Mammary epithelial cell (primary cell): Measurements from ENCODE around the gene XPR1.

Source experiments
- CTCF ChIP-seq, 2 donors: IDR thresholded peaks in 1 of 2; conservative IDR thresholded peaks in 1 of 2; 2 replicates each; pipeline ENCODE4 v1.5.1; 2011 to 2012; ENCODE audit warnings: inconsistent platforms in 2 of 2, low read length in 2 of 2, mild to moderate bottlenecking in 2 of 2, control low read depth in 1 of 2, low read depth in 1 of 2; ENCODE audit not compliant: insufficient read depth in 1 of 2; ENCODE audit errors: extremely low read depth in 1 of 2
- EZH2 ChIP-seq: IDR thresholded peaks from 2 replicates; pipeline ENCODE4 v1.6.1; 2012; ENCODE audit warnings: low read length, inconsistent platforms, borderline replicate concordance

- no peak for TF ChIP-seq CTCF (conservative IDR thresholded peaks at IDR 0.05 in 1 of 2, IDR thresholded peaks at IDR 0.05 in 1 of 2; ENCODE audit: extremely low read depth in 1 of 2, insufficient read depth in 1 of 2, low read depth in 1 of 2, low read length in 2 of 2)
- TF ChIP-seq EZH2 = no peak
Measured at GRCh38 chr1:180612632-180613031, 19.2 kb upstream of the XPR1 start.
